Chondrocyte (in vitro differentiated cells): ENCODE data around the gene ANXA2. TPM values are rescaled to one million over a fixed set of nuclear protein-coding genes. Genes with fewer than 3 reads are reported as not detected.
A peak's percentile ranks its signal among the peaks of the same experiment; 100 is the strongest.

ENCODE experiments used
- DNase-seq: peaks from one replicate; pipeline ENCODE4 v3.0.0; 2021; ENCODE audit warnings: mixed read lengths, low spot score
- H3K27ac Mint-ChIP-seq: one replicate; pipeline ENCODE4 v1.8.0; 2021; ENCODE audit warnings: mild to moderate bottlenecking, moderate library complexity, mixed read lengths; ENCODE audit not compliant: unreplicated experiment
- H3K27me3 Mint-ChIP-seq: 2 replicates; pipeline ENCODE4 v1.8.0; 2021; ENCODE audit warnings: low read depth, mixed read lengths
- H3K36me3 Mint-ChIP-seq: 2 replicates; pipeline ENCODE4 v1.8.0; 2021; ENCODE audit warnings: low read depth, mixed read lengths
- H3K4me1 Mint-ChIP-seq: 2 replicates; pipeline ENCODE4 v1.8.0; 2021; ENCODE audit warnings: low read depth, mild to moderate bottlenecking, mixed read lengths
- H3K4me3 Mint-ChIP-seq: one replicate; pipeline ENCODE4 v1.8.0; 2021; ENCODE audit warnings: mild to moderate bottlenecking, moderate library complexity, mixed read lengths; ENCODE audit not compliant: unreplicated experiment
- H3K9me3 Mint-ChIP-seq: 2 replicates; pipeline ENCODE4 v1.8.0; 2021; ENCODE audit warnings: low read depth, mixed read lengths
- CTCF ChIP-seq: fragments of 200-600 bp; sonication (generic); IDR thresholded peaks from 2 replicates; pipeline ENCODE4 v1.5.0; 2021; ENCODE audit warnings: antibody characterized with exemption, mild to moderate bottlenecking, moderate library complexity
- total RNA-seq: library from RNA; stranded (reverse); gene quantifications from 3 replicates; pipeline ENCODE4 v1.2.1, GENCODE V29; 2021

Gene ANXA2
- total RNA-seq, 1 donor from 2014 or later = 2,819 TPM

GRCh38 chr15:60373327-60373726, 24.5 kb downstream of the ANXA2 start:
- peak overlapping the region; percentile 99 for H3K27ac Mint-ChIP-seq
- no peaks in the 10 kb centered on the region for H3K27me3 Mint-ChIP-seq
- peaks cover 98% of the 10 kb centered on the region for H3K4me1 Mint-ChIP-seq
- H3K36me3 Mint-ChIP-seq = peaks cover 56% of the 10 kb centered on the region
- peak overlapping the region; percentile 29 for H3K4me3 Mint-ChIP-seq
- TF ChIP-seq CTCF = no peak
- no peaks in the 10 kb centered on the region for H3K9me3 Mint-ChIP-seq
- no peak for DNase-seq

DNA sequence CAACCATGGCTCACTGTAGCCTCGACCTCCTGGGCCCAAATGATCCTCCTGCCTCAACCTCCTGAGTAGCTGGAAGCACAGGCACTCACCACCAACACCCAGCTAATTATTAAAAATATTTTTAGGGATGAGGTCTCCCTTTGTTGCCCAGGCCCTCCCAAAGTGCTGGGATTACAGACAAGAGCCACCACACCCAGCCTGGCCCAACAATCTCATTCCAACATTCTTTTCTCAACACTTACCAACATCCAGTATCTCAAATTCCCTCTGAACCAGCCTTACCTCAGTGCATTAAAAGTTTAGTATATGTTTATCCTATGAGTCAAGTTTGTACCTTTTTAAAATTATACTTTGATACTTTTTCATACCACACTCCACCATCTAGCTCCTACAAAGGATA, 25.0 kb downstream of the ANXA2 start:
- Mint-ChIP-seq H3K27me3 (no peaks in the 10 kb centered on the region), H3K36me3 (peaks cover 53% of the 10 kb centered on the region), H3K9me3 (no peaks in the 10 kb centered on the region), H3K4me3 (peak overlapping the region; percentile 29), H3K4me1 (peaks cover 94% of the 10 kb centered on the region), H3K27ac (peak overlapping the region; percentile 99)
- no peak for TF ChIP-seq CTCF
- no peak for DNase-seq

- no peak for DNase-seq
- H3K36me3 Mint-ChIP-seq = peaks cover 51% of the 10 kb centered on the region
- TF ChIP-seq CTCF = no peak
- no peaks in the 10 kb centered on the region for H3K27me3 Mint-ChIP-seq
- peak overlapping the region; percentile 99 for H3K27ac Mint-ChIP-seq
- H3K4me1 Mint-ChIP-seq = peaks cover 89% of the 10 kb centered on the region
- no peak overlapping the region for H3K4me3 Mint-ChIP-seq
- no peaks in the 10 kb centered on the region for H3K9me3 Mint-ChIP-seq
These were observed 25.6 kb downstream of the ANXA2 start for GRCh38 chr15:60372227-60372626.

DNA sequence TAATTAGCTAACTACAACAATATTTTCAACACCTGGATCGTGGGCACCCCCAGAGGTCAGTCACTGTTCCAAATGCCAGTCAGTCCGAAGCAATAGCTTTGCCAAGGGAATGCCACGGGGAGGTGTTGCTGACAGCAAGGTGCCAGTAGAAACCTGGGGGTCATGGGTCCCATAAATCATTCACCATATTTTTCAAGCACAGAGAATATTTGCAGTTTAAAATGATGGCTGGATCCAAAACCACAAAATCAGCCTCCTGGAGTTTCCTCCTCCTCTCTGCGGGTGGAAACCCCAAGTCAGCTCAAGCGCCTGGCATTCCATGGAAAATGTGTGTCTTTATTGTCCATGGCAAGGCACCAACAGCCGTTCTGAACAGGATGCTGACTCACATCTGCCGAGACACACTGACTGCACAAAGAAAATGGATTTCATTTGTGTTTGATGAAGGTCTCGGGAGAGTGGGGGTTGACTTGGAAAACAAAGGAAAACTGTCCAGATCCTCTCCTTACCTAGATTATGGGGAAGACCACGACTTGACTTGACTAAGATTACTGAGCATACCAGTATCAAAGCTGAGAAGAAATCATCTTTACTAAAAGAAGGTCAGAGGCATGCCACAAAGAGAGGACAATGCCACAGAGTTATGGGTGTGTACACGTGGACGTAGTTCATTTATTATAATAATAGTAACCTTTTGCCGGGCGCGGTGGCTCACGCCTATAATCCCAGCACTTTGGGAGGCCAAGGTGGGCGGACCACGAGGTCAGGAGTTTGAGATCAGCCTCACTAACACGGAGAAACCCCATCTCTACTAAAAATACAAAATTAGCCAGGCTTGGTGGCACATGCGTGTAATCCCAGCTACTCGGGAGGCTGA, 26.4 kb downstream of the ANXA2 start:
- H3K4me3 Mint-ChIP-seq = peak overlapping the region; percentile 23
- H3K27ac Mint-ChIP-seq = peak overlapping the region; percentile 99
- peak; percentile 33 for TF ChIP-seq CTCF
- H3K27me3 Mint-ChIP-seq = no peaks in the 10 kb centered on the region
- H3K9me3 Mint-ChIP-seq = no peaks in the 10 kb centered on the region
- no peak for DNase-seq
- H3K4me1 Mint-ChIP-seq = peaks cover 81% of the 10 kb centered on the region
- H3K36me3 Mint-ChIP-seq = peaks cover 42% of the 10 kb centered on the region

DNA sequence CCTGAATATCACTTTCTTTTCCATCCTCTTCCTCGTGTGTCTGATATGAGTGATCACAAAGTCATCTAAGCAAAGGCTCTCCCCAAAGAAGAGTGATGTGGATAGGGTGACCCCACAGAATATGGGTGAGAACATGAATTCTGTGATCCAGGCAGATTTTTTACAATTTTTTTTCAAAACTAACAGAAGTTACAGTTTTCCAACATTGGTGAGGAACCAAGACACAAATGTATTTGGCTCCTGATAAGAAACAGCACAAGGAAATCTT, 27.0 kb downstream of the ANXA2 start:
- TF ChIP-seq CTCF = no peak
- peaks cover 78% of the 10 kb centered on the region for H3K4me1 Mint-ChIP-seq
- peak overlapping the region; percentile 23 for H3K4me3 Mint-ChIP-seq
- peak overlapping the region; percentile 99 for H3K27ac Mint-ChIP-seq
- no peaks in the 10 kb centered on the region for H3K27me3 Mint-ChIP-seq
- DNase-seq = no peak
- no peaks in the 10 kb centered on the region for H3K9me3 Mint-ChIP-seq
- H3K36me3 Mint-ChIP-seq = peaks cover 39% of the 10 kb centered on the region
